CD4-positive, alpha-beta T cell treated with Interleukin-17A for 1 hour (primary cell): ENCODE data around the gene COG5.

ENCODE experiments used
- DNase-seq: peaks from one replicate; pipeline ENCODE4 v3.0.0-alpha.2; 2020

COG5 gene

DNA sequence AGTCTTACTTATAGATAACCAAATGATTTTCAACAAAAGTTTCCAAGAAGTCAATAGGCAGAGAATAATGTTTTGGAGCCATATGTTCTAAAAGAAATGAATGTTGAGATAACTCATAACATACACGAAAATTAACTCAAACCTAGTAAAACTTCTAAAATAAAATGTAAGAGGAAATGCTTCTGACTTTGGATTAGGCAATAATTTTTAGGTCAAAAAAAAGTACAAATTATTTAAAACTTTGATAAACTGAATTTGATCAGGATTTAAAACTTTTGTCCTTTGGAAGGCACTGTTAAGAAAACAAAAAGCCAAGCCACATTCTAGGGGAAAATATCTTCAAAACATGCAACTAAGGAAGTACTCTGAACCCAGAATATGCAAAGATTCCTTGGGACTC lies 242.1 kb downstream of the COG5 start:
- DNase-seq = no peak

DNA sequence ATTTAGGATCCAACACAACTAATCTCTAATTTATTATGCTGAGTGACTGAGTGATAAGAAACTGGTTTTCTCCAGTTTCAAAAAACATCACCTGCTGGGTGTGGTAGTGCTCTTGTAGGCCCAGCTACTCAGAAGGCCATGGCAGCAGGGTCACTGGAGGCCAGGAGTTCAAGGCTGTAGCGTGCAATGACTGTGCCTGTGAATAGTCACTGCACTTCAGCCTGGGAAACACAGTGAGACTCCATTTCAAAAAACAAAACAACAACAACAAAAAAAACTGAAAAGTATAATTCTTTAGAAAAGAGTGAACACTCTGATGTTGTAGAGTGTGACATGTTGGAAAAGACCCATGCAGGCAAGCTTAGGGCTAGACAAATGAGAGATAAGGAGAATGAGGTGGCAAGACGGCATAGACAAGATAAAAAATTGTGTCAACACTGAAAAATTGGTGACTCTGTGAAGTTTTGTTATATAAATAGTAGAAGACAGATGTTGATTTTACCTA lies 243.9 kb downstream of the COG5 start:
- no peak for DNase-seq

DNA sequence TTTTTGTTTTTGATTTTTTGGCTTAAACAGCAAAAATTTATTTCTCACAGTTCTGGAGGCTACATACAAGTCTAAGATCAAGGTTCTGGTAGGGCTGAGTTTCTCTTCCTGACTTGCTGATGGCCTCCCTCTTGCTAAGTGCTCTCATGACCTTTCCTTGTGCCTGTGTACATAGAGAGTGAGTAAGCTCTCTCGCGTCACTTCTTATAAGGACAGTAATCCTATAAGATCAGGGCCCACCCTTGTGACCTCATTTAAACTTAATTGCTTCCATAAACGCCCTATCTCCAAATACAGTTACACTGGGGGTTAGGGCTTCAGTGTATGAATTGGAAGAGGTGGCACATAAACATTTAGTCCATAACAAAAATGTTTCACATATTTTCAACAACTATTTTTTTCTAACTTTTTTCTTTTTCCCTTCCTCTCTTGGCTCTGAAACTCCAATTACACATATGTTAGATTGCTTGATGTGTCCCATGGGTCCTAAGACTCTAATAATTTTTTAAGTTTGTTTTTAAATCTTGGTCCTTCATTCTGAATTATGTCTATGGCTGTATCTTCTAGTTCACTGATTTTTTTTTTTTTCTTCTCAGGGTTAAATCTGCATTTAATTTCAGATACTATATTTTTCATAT lies 245.1 kb downstream of the COG5 start:
- DNase-seq = no peak

GRCh38 chr7:107315716-107316220 lies 248.0 kb downstream of the COG5 start:
- no peak for DNase-seq

- DNase-seq = no peak
Observed at GRCh38 chr7:107313355-107313754, 250.4 kb downstream of the COG5 start.

GRCh38 chr7:107312418-107312817 lies 251.3 kb downstream of the COG5 start:
- DNase-seq = no peak

- DNase-seq = no peak
Observed at GRCh38 chr7:107309296-107309695, 254.4 kb downstream of the COG5 start.

DNA sequence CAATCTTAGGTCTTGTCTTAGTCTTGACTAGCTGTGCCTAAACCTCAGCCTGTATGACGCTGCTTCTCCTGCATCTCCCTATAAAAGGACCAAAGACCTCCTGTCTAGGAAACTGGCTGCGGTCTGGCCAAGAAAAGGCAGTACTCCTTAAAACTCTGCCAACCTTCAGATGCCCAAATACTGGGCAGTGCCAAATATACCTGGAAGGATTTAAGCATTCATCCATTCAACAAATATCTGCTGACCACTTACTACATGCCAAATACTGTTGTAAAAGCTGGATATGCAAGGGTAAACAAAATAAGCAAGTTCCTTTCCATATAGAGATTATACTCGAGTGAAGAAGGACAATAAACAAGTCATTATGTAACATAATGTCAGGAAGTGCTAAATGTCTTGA lies 259.1 kb downstream of the COG5 start:
- no peak for DNase-seq

GRCh38 chr7:107304063-107304462 lies 259.7 kb downstream of the COG5 start:
- DNase-seq = no peak

DNA sequence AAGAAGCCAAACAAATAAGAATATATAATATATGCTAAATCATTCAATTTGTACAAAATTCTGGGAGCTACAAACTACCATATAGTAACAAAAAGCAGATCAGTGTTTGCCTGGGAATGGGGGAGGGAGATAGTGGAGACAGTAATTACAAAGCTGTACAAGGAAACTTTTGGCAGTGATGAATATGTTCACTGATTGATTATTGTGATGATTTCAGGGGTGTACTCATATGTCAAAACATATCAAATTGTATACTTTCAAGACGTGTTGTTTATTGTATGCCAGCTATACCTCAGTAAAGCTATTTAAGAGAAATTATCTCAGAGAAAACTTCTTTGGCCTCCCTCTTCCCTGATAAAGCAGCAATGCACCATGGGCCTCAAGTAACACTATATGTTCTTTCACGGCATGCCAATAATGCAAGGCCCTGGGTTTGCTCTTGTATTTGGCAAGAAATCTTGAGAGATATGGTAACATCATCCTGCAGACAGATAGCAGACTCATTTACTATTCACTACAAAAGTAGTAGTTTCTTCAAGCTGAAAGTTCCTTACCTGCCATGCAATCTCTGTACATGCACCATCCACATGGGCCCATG lies 261.4 kb downstream of the COG5 start:
- DNase-seq = no peak

DNA sequence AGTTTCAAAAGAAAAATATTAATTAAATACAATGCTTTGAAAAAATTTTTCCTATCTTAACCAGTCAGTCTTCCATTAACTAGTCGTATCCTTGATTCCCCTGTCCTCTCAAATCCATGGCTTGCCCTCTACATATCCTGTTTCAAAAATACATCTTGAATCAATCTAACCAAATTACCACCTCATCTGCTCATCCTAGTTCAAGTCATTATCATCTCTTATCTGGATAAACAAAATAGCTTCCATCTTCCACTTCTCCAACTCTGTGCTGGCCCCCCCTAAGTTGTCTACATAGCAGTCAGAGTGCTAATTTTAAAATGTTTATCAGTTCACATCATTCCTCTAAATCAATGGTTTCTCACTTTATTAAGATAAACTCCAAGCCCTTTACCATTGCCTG lies 269.5 kb downstream of the COG5 start:
- no peak for DNase-seq

DNA sequence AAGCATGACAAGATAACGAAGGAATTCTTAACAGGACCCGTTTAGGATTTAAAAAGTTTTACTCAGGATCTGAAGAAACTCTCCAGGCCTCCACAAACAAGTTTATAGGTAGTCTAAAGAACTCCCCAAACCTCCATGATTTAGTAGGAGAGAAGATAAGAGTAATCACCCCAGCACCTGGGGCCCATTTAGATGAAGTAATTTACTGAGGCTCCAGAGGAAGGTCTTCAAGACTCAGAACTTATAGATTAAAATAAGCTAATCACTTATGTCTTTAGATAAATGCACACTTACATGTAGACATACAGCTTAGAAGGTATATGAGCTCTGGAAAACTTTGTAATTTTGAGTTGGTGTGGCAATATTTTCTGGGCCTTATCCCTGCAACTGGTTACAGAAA lies 271.1 kb downstream of the COG5 start:
- no peak for DNase-seq

DNA sequence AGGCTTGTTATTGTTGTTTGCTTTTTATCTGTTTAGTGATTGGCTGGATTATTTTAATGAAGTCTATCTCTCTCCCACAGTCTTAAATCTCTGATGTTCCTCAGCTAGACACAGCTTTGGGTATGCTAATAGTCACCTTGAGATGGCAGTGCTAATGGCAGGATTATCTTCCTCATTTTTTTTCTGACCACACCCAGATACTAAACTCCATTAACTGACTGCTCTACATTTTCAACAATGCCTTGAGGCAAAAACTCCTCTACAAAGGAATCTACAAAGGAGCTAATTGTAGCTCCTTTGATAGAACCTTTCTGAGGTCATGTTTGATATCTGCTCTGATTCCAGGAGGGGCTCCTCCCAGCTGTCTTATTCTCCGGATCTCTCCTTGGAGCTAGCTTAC lies 272.3 kb downstream of the COG5 start:
- DNase-seq = no peak

GRCh38 chr7:107286751-107287621 lies 276.7 kb downstream of the COG5 start:
- DNase-seq = no peak

GRCh38 chr7:107284911-107285479 lies 278.7 kb downstream of the COG5 start:
- no peak for DNase-seq

DNA sequence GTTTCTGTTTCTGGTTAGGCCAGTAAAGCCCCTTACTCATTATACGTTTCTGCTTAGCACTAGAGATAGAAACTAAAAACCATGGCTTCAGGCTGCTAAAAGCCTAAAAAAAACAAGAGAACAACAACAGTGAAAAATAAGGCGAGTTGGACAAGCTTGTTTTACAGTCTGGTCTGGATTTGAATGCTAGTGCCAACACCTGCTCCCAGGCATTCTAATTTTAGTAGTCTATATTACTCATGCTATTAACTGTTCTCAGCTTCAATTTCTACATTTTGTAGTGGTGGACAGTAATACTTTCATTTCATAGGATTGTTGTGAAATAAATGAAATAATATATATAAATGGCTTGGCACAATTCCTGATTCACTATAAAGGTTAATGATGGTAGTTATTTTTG lies 286.4 kb downstream of the COG5 start:
- no peak for DNase-seq

DNA sequence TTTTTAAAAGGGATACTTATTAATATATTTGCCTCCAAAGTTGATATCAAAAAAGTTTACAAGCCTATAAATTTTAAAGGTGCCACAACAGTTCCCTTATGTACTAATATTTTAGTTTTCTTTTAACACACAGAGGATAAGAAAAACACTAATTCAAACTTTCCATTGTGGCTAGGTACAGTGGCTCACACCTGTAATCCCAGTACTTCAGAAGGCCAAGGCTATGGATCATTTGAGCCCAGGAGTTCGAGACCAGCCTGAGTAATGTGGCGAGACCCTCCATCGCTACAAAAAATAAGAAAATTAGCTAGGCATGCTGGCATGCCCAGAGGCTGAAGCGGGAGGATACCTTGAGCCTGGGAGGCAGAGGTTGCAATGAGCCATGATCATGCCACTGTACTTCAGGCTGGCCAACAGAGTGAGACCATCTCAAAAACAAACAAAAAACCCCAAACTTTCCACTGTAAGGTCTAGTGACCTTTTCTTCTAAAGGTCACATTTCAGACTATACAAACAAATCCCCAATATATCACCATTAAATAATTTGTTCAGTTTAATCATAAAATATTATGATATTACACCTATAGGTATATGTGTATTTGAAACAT lies 287.4 kb downstream of the COG5 start:
- no peak for DNase-seq

GRCh38 chr7:107274506-107274905 lies 289.2 kb downstream of the COG5 start:
- no peak for DNase-seq

DNA sequence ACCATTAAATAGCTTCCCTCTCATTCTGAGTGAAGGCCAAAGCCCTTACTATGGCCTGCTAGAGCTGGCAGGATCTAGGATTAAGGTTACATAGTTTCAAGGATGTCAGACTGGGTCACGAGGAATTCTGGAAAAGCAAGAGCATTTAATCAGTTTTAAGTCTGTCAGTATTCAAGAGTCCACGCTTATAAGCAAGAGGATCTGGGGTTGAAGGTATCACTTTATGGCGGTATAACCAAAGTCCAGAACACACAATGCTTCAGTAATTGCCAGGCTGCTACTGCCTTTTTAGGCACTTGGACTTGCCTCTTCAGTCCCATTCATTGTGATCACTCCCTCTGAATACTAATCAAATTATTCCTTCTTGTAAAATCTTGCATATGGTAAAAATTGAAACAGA lies 293.9 kb downstream of the COG5 start:
- DNase-seq = no peak

DNA sequence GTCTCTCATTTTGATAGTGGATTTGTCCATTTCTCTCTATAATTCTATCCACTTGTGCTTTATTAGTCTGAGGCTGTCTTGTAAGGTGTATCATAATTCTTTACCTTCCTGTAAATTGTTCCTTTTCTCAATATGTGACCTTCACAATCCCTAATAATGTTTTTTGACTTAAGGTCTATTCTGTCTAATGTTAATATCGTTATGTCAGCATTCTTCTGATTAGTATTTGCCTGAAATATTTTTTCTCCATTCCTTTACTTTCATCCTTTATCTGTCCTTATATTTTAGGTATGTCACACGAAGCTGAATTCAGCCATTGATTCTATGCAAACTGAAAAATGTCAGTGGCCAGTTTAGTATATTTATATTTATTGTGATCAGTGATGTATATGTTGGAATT lies 295.1 kb downstream of the COG5 start:
- DNase-seq = no peak

GRCh38 chr7:107267138-107267537 lies 296.6 kb downstream of the COG5 start:
- DNase-seq = no peak

GRCh38 chr7:107264723-107265122 lies 299.0 kb downstream of the COG5 start:
- no peak for DNase-seq

DNA sequence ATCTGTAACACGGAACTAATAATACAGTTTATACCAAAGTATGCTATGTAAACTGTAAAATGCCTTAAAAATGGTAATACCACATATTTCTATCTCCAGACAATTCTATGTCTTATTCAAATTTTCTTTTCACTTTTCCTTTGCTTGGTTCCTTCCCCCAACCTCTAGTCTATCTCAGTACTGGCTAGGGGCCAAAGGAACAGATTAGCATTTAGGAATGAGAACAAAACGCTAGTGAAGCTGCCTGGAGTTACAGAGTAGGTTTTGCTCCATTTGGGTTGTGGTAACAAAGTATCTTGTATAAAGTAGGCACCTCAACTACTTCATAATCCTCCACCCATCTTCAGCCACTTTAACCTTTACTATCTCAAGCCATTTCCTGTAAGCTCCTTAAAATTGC lies 300.9 kb downstream of the COG5 start:
- DNase-seq = no peak
